Large intestine (tissue), 3 donors: ENCODE results near the gene SUPT20HL2. TPM values are rescaled to one million over a fixed set of nuclear protein-coding genes. Genes with fewer than 3 reads are reported as not detected.
"Not testable (repeated sequence)": the region's sequence is repeated elsewhere in the genome, so short reads cannot be mapped to it uniquely, and the experiment has no call there.

ENCODE experiments used
- DNase-seq, 2 donors: peaks; one replicate each; pipeline versions ENCODE4 v3.0.0 to v3.0.0-alpha.2; 2013
- H3K27ac ChIP-seq: one replicate; pipeline ENCODE4 v1.5.1; 2013; ENCODE audit warnings: low read length
- H3K27me3 ChIP-seq: 2 replicates; pipeline ENCODE4 v1.6.1; 2013; ENCODE audit warnings: low read length; ENCODE audit not compliant: control insufficient read depth, insufficient read depth
- H3K36me3 ChIP-seq: 2 replicates; pipeline ENCODE4 v1.6.1; 2013; ENCODE audit warnings: low read length; ENCODE audit not compliant: control insufficient read depth, insufficient read depth
- H3K4me1 ChIP-seq: one replicate; pipeline ENCODE4 v1.6.1; 2013; ENCODE audit warnings: low read length; ENCODE audit not compliant: control insufficient read depth, insufficient read depth
- H3K4me3 ChIP-seq: one replicate; pipeline ENCODE4 v1.5.1; 2013; ENCODE audit warnings: low read length
- H3K9me3 ChIP-seq: one replicate; pipeline ENCODE4 v1.6.1; 2013; ENCODE audit warnings: mild to moderate bottlenecking, low read depth, low read length, moderate library complexity; ENCODE audit not compliant: control insufficient read depth
- WGBS: methylation state at CpG from one replicate; pipeline ENCODE4 v1.1.5; 2013; ENCODE audit warnings: low lambda C conversion rate; ENCODE audit not compliant: insufficient coverage; 5-methylcytosine and 5-hydroxymethylcytosine counted together
- polyA plus RNA-seq: library from polyadenylated mRNA; unstranded; fragments of 120-200 nt; gene quantifications from one replicate; pipeline ENCODE4 v1.2.1, GENCODE V29; 2013

Gene SUPT20HL2
- polyA plus RNA-seq, 1 donor, result 0.04 TPM

GRCh38 chrX:24309580-24310374 is 4.1 kb downstream of the SUPT20HL2 start:
- DNase-seq, H3K4me1 ChIP-seq, H3K27ac ChIP-seq, H3K4me3 ChIP-seq, H3K36me3 ChIP-seq, H3K9me3 ChIP-seq, H3K27me3 ChIP-seq: not testable (repeated sequence)
- no CpG with 5 or more reads among the region's 6 CpGs for WGBS

GRCh38 chrX:24308803-24309202 is 5.1 kb downstream of the SUPT20HL2 start:
- not testable (repeated sequence) for H3K36me3 ChIP-seq, H3K4me1 ChIP-seq, H3K4me3 ChIP-seq, DNase-seq, H3K27ac ChIP-seq, H3K9me3 ChIP-seq, H3K27me3 ChIP-seq
- WGBS, result no CpG with 5 or more reads among the region's 4 CpGs

DNA sequence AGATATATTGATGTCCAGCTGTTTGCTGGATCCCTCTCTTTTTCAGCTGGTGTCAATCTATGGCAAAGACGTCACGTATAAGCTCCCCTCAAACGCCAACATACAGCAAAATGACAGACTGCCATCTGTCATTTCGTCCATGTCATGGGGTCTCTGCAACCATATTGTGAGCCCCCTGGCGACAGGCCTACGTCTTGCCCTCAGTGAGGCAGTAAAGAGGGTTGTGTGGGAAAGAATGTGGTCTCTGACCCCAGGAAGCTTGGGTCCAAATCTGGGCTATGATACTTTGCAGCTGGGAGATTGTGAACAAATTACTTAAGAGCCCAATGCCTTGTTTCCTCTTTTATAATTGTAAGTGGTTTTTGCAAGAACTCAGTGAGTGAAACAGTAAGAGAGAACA is 7.4 kb downstream of the SUPT20HL2 start:
- Histone ChIP-seq H3K27ac (no peak overlapping the region), H3K4me3 (no peak overlapping the region), H3K4me1 (no peaks in the 10 kb centered on the region), H3K9me3 (no peaks in the 10 kb centered on the region), H3K27me3 (no peaks in the 10 kb centered on the region), H3K36me3 (no peaks in the 10 kb centered on the region)
- WGBS, result no CpG with 5 or more reads among the region's 6 CpGs
- peak in 1 of 2 donors; percentile 10 for DNase-seq

DNA sequence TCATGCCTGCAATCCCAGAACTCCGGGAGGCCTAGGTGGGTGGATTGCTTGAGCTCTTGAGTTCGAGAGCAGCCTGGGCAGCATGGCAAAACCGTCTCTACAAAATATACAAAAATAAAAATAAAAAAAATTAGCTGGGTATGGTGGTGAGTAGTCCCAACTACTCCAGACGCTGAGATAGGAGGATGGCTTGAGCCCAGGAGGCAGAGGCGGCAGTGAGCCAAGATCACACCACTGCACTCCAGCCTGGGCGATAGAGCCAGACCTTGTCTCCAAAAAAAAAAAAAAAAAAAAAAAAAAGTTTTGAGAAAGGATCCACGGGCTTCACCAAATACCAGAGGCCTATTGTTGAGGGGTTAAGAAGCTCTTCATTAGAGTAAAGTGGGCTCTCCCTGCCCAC is 8.0 kb downstream of the SUPT20HL2 start:
- H3K27ac ChIP-seq, result no peak overlapping the region
- no CpG with 5 or more reads among the region's 7 CpGs for WGBS
- H3K9me3 ChIP-seq, result no peaks in the 10 kb centered on the region
- no peak for DNase-seq
- no peaks in the 10 kb centered on the region for H3K27me3 ChIP-seq
- no peak overlapping the region for H3K4me3 ChIP-seq
- H3K4me1 ChIP-seq, result no peaks in the 10 kb centered on the region
- H3K36me3 ChIP-seq, result no peaks in the 10 kb centered on the region

DNA sequence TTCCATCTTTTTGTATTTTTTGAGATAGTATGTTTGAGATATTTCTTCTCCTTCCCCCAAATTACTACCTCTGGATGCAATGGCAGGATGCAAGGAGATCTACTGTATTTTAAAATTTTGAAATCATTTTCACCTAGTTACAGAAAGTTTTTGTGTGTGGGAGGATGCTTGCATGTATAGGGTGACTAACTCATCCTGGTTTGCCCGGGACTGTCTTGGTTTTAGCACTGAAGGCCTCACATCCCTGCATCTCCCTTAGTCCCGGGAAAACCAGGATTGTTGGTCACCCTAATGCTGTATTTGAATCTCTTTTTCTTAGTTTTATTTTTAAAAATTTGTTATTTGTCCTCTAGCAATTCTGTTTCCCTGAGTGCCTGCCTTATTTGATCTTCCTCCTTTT is 12.1 kb downstream of the SUPT20HL2 start:
- no peak overlapping the region for H3K4me3 ChIP-seq
- no peak overlapping the region for H3K27ac ChIP-seq
- no peaks in the 10 kb centered on the region for H3K27me3 ChIP-seq
- DNase-seq, result no peak
- no CpG with 5 or more reads among the region's 2 CpGs for WGBS
- H3K4me1 ChIP-seq, result no peaks in the 10 kb centered on the region
- no peaks in the 10 kb centered on the region for H3K9me3 ChIP-seq
- H3K36me3 ChIP-seq, result no peaks in the 10 kb centered on the region

DNA sequence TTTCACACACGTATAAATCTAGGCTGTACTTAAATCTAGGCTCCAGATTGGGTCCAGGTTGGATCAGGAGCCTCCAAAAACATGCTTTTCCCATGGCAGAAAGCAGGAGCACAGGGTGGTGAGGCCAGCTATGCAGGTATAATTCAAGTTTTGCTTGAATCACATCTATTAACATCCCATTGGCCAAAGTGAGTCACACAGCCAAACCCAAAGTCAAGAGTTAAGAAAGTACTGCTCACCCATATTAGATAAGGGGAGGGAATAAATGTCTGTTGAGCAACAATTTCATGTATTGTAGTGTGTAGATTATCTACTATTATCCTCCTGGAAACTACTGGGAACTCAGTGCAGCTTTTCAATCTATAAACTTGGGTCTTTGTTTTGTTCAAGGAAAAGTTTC is 12.8 kb downstream of the SUPT20HL2 start:
- no peak overlapping the region for H3K4me3 ChIP-seq
- no peaks in the 10 kb centered on the region for H3K9me3 ChIP-seq
- H3K27me3 ChIP-seq, result no peaks in the 10 kb centered on the region
- no peak overlapping the region for H3K27ac ChIP-seq
- no CpG with 5 or more reads among the region's 1 CpG for WGBS
- DNase-seq, result no peak
- H3K36me3 ChIP-seq, result no peaks in the 10 kb centered on the region
- no peaks in the 10 kb centered on the region for H3K4me1 ChIP-seq

- Histone ChIP-seq H3K4me3 (no peak overlapping the region), H3K4me1 (no peaks in the 10 kb centered on the region), H3K9me3 (no peaks in the 10 kb centered on the region), H3K27me3 (no peaks in the 10 kb centered on the region), H3K36me3 (no peaks in the 10 kb centered on the region), H3K27ac (no peak overlapping the region)
- whole genome bisulfite sequencing, result no CpG with 5 or more reads among the region's 3 CpGs
- no peak for DNase-seq
These were observed 15.7 kb downstream of the SUPT20HL2 start for GRCh38 chrX:24298191-24298590.

DNA sequence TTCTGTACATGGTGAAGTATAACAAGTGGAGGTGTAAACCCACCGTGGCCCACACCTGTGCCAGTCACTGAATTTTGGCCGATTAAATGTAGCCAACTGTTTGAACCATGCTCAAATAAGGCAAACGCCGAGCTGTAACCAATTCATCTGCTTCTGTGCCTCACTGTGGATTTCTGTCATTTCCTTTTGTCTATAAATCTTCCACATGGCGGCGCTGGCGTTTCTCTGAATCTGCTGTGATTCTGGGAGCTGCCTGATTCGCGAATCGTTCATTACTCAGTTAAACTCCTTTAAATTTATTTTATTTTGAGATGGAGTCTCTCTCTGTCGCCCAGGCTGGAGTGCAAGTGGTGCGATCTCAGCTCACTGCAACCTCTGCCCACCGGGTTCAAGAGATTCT is 19.2 kb downstream of the SUPT20HL2 start:
- Histone ChIP-seq H3K27ac (no peak overlapping the region), H3K27me3 (no peaks in the 10 kb centered on the region), H3K9me3 (no peaks in the 10 kb centered on the region), H3K36me3 (no peaks in the 10 kb centered on the region), H3K4me1 (no peaks in the 10 kb centered on the region), H3K4me3 (no peak overlapping the region)
- DNase-seq, result no peak
- no CpG with 5 or more reads among the region's 13 CpGs for WGBS

DNA sequence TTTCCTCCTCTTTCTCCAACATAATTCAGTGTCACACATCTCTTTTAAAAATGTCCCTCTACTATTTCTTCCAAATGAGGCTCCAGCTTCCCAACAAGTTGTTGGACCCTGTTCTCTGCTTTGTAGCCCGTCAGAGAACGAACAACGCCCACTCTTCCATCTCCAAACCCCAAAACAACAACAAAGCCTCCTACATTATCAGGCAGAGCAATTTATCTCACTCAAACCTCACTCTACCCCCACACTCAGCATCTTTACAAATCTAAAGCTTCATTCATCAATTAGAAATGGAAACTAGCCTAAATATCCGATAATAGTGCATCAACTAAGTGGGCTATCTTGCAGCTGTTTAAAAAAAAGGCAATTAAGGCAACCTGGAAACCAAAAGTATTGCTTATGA is 20.5 kb downstream of the SUPT20HL2 start:
- H3K36me3 ChIP-seq, result no peaks in the 10 kb centered on the region
- no peak for DNase-seq
- H3K27ac ChIP-seq, result no peak overlapping the region
- no peaks in the 10 kb centered on the region for H3K4me1 ChIP-seq
- WGBS, result no CpG with 5 or more reads among the region's 4 CpGs
- no peaks in the 10 kb centered on the region for H3K9me3 ChIP-seq
- H3K27me3 ChIP-seq, result no peaks in the 10 kb centered on the region
- H3K4me3 ChIP-seq, result no peak overlapping the region

- WGBS, result no CpG with 5 or more reads among the region's 4 CpGs
- no peaks in the 10 kb centered on the region for H3K36me3 ChIP-seq
- H3K9me3 ChIP-seq, result no peaks in the 10 kb centered on the region
- DNase-seq, result no peak
- H3K4me1 ChIP-seq, result no peaks in the 10 kb centered on the region
- H3K4me3 ChIP-seq, result no peak overlapping the region
- H3K27me3 ChIP-seq, result no peaks in the 10 kb centered on the region
- no peak overlapping the region for H3K27ac ChIP-seq
These were observed 21.5 kb downstream of the SUPT20HL2 start for GRCh38 chrX:24292353-24292752.

GRCh38 chrX:24285082-24285481 is 28.8 kb downstream of the SUPT20HL2 start:
- no peak overlapping the region for H3K4me3 ChIP-seq
- no peak for DNase-seq
- H3K36me3 ChIP-seq, result no peaks in the 10 kb centered on the region
- no peaks in the 10 kb centered on the region for H3K9me3 ChIP-seq
- H3K4me1 ChIP-seq, result no peaks in the 10 kb centered on the region
- no CpG with 5 or more reads among the region's 5 CpGs for WGBS
- H3K27me3 ChIP-seq, result no peaks in the 10 kb centered on the region
- H3K27ac ChIP-seq, result no peak overlapping the region
